MCF 10A (cell line): ENCODE data around the gene TFAP2E. TPM values are rescaled to one million over a fixed set of nuclear protein-coding genes. Genes with fewer than 3 reads are reported as not detected.
"Not testable (repeated sequence)": the region's sequence is repeated elsewhere in the genome, so short reads cannot be mapped to it uniquely, and the experiment has no call there.

Experiments used
- BruUV-seq: library from RNA; stranded (reverse); fragments of 400-500 nt; replicated peaks from 2 replicates; lab custom pipeline; 2021; lab: Mats Ljungman, UMichigan
- CTCF ChIA-PET: fragments of 300-600 bp; sonication (Branson Sonifier 250); formaldehyde crosslinking; extraction: SDS; loops from one replicate; lab custom pipeline; 2021; ENCODE audit warnings: antibody characterized with exemption, inconsistent platforms; lab: Yijun Ruan, JAX
- POLR2A ChIA-PET: fragments of 300-600, 350-650 bp; sonication (Branson Sonifier 250); formaldehyde crosslinking; extraction: SDS; loops from one replicate; lab custom pipeline; 2020; ENCODE audit warnings: antibody characterized with exemption, inconsistent platforms; lab: Yijun Ruan, JAX
- DNase-seq: peaks from one replicate; pipeline ENCODE4 v3.0.0-alpha.2; 2018; ENCODE audit not compliant: unreplicated experiment
- H3K27ac Mint-ChIP-seq: one replicate; pipeline ENCODE4 v1.8.0; 2022; ENCODE audit warnings: mild to moderate bottlenecking, low read depth, mixed read lengths; ENCODE audit not compliant: unreplicated experiment
- H3K27me3 Mint-ChIP-seq: one replicate; pipeline ENCODE4 v1.8.0; 2022; ENCODE audit warnings: mixed read lengths; ENCODE audit not compliant: insufficient read depth, unreplicated experiment
- H3K36me3 Mint-ChIP-seq: one replicate; pipeline ENCODE4 v1.8.0; 2022; ENCODE audit warnings: mild to moderate bottlenecking, moderate library complexity, mixed read lengths; ENCODE audit not compliant: insufficient read depth, unreplicated experiment
- H3K4me1 Mint-ChIP-seq: one replicate; pipeline ENCODE4 v1.8.0; 2022; ENCODE audit warnings: mixed read lengths; ENCODE audit not compliant: insufficient read depth, unreplicated experiment
- H3K4me3 Mint-ChIP-seq: one replicate; pipeline ENCODE4 v1.8.0; 2022; ENCODE audit warnings: mild to moderate bottlenecking, moderate library complexity, mixed read lengths; ENCODE audit not compliant: unreplicated experiment
- H3K9me3 Mint-ChIP-seq: one replicate; pipeline ENCODE4 v1.8.0; 2022; ENCODE audit warnings: mixed read lengths; ENCODE audit not compliant: unreplicated experiment
- intact Hi-C: fragments of 100-400 bp; cut with micrococcal nuclease; formaldehyde crosslinking; loops from 2 replicates; pipeline ENCODE4 v1.14.1; 2022
- total RNA-seq: library from RNA; stranded (reverse); gene quantifications from 2 replicates; pipeline ENCODE4 v1.2.3, GENCODE V29; 2022
- TF ChIP-seq, protein P1 (sequence below): fragments of 200-600 bp; IDR thresholded peaks from one replicate; pipeline ENCODE4 v1.8.0; 2022; ENCODE audit warnings: antibody characterized with exemption, mild to moderate bottlenecking; ENCODE audit not compliant: unreplicated experiment

TFAP2E gene
- total RNA-seq, 1 experiment from 2014 or later = 0.30 TPM

DNA sequence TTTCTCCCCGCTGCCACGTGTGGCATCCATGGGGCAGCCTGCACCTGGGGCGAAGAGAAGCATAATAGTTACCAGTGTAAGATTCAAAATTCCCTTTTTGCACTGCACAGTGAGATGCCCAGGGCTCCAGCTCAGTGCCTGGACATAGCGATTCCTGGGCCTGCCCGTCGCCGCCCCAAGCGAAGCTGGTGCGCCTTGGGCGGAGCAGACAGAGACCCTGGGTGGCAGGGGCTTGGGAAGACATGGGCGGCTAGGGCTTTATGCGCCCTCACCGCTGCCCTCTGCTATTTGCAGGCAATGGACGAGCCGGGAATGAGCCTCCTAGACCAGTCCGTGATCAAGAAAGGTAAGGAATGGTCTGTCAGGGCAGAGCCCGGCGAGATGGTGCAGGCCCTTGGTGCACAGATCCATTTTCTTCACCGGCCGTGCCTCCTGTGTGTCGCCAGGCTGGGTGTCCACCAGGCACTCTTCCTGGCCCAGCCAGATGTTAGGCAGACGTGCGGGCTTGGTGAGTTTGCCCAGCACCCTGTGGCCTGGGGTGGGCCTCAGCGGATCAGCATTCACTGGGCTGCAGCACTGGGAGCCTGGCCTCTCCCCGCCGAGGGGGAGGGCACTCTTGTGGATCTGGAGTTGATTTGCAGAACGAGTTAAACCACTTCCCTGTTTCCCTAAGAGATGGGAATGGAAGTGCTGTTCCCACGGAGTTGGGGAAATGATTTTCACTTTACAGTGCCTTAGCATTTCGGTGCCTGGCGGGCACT, 1.7 kb downstream of the TFAP2E start:
- Mint-ChIP-seq H3K4me1 (peaks cover 22% of the 10 kb centered on the region), H3K27ac (no peak overlapping the region), H3K9me3 (no peaks in the 10 kb centered on the region), H3K36me3 (no peaks in the 10 kb centered on the region), H3K4me3 (no peak overlapping the region), H3K27me3 (peaks cover 9% of the 10 kb centered on the region)
- ChIA-PET POLR2A (no interaction called here), CTCF (no interaction called here)
- TF ChIP-seq, protein P1, sequence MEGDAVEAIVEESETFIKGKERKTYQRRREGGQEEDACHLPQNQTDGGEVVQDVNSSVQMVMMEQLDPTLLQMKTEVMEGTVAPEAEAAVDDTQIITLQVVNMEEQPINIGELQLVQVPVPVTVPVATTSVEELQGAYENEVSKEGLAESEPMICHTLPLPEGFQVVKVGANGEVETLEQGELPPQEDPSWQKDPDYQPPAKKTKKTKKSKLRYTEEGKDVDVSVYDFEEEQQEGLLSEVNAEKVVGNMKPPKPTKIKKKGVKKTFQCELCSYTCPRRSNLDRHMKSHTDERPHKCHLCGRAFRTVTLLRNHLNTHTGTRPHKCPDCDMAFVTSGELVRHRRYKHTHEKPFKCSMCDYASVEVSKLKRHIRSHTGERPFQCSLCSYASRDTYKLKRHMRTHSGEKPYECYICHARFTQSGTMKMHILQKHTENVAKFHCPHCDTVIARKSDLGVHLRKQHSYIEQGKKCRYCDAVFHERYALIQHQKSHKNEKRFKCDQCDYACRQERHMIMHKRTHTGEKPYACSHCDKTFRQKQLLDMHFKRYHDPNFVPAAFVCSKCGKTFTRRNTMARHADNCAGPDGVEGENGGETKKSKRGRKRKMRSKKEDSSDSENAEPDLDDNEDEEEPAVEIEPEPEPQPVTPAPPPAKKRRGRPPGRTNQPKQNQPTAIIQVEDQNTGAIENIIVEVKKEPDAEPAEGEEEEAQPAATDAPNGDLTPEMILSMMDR = no peak
- no TSS peak for BruUV-seq
- no peak for DNase-seq
- intact Hi-C loops = no loop called here

DNA sequence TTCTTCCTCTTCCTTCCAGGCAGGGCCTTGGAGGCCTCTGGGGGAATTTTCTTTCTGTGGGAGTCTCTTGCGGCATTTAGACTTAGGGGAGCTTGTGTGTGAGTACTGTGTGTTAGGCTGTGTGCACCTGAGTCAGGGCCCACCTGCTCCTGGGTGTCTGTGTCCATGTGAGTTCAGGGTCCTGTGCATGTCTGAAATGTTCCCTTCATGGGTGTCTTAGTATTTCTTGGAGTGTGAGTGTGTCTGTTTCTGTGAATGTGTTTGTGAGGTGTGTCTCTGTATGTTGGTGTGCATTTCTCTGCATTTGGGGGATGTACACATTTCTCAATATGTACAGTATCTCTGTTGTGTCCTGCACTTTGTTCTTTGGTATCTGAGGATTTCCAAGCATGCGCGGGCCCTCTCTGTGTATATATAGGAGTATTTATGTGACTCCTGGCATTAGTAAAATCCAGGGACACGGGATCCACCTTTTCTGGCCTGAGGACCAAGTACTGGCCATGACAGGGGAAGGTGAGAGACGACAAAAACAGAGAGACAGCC, 2.4 kb downstream of the TFAP2E start:
- POLR2A ChIA-PET = no interaction called here
- Mint-ChIP-seq H3K4me1 (peaks cover 15% of the 10 kb centered on the region), H3K4me3 (no peak overlapping the region), H3K9me3 (no peaks in the 10 kb centered on the region), H3K27ac (no peak overlapping the region), H3K27me3 (peaks cover 9% of the 10 kb centered on the region), H3K36me3 (no peaks in the 10 kb centered on the region)
- BruUV-seq = no TSS peak
- CTCF ChIA-PET = no interaction called here
- intact Hi-C loops = no loop called here
- TF ChIP-seq, protein P1 = no peak
- no peak for DNase-seq

DNA sequence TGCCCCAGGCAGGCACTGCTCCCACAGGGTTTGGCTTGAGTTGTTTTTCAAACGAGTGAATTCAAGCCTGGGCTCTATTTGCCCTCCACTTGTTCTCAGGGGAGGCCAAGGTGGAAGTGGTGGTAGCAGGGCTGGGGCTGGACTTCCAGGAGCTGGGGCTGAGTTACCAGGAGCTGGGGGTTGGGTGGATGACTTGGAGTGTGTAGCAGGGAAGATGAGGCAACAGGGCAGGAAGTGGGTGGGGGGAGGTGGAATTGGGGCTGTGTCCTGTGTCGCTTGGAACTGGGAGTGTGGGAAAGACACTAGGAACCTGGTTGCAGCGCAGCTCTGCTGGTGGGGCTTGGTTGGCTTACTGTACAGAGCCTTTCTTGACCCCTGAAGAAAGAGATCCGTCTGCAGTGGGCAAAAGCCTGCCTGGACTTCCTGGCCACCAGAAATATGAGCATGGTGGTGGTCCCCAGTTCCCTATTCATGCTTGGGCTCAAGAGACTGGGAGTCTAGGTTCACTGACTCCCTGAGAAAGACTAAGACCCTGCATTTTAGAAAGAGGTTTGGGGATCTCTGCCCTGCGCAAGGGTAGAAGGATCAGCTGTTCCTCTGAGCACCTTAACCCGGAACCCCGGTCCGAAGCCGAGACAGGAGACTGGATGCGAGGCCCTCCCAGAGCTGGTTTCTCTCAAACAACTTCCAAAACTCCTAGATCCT, 3.1 kb downstream of the TFAP2E start:
- Mint-ChIP-seq H3K36me3 (no peaks in the 10 kb centered on the region), H3K4me1 (peaks cover 14% of the 10 kb centered on the region), H3K4me3 (no peak overlapping the region), H3K27ac (no peak overlapping the region), H3K9me3 (no peaks in the 10 kb centered on the region), H3K27me3 (peaks cover 9% of the 10 kb centered on the region)
- ChIA-PET POLR2A (no interaction called here), CTCF (no interaction called here)
- TF ChIP-seq, protein P1 = no peak
- intact Hi-C loops = no loop called here
- BruUV-seq = no TSS peak
- DNase-seq = no peak

DNA sequence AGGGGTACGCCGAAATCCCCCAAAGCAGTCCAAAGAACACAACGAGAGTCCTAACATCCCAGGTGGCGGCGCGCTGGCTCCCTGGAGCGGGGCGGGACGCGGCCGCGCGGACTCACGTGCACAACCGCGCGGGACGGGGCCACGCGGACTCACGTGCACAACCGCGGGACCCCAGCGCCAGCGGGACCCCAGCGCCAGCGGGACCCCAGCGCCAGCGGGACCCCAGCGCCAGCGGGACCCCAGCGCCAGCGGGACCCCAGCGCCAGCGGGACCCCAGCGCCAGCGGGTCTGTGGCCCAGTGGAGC, 3.6 kb downstream of the TFAP2E start:
- CTCF ChIA-PET, H3K27me3 Mint-ChIP-seq: not testable (repeated sequence)

More for the DNA sequence above, 3.6 kb downstream of the TFAP2E start:
- DNase-seq, POLR2A ChIA-PET, BruUV-seq, H3K27ac Mint-ChIP-seq, H3K9me3 Mint-ChIP-seq, H3K36me3 Mint-ChIP-seq, H3K4me3 Mint-ChIP-seq, intact Hi-C loops: not testable (repeated sequence)
- peaks cover 14% of the 10 kb centered on the region for H3K4me1 Mint-ChIP-seq
